Vagina (tissue), 2 donors: ENCODE data around the gene VEGFD.

Source experiments
- POLR2A ChIP-seq, 2 donors: fragments of 450-650 bp; IDR thresholded peaks; one replicate each; pipeline ENCODE4 v1.6.1; 2017; ENCODE audit warnings: antibody characterized with exemption in 2 of 2, mild to moderate bottlenecking in 2 of 2, moderate library complexity in 2 of 2
- TF ChIP-seq, protein P1 (sequence below), 3 experiments: fragments of 450-650 bp in 2 of 3; fragments of 200-600 bp in 1 of 3; sonication (generic) in 1 of 3; IDR thresholded peaks; one replicate each; pipeline ENCODE4 v1.5.1; 2017 to 2019; ENCODE audit warnings: antibody characterized with exemption in 3 of 3, mild to moderate bottlenecking in 2 of 3, moderate library complexity in 2 of 3

DNA sequence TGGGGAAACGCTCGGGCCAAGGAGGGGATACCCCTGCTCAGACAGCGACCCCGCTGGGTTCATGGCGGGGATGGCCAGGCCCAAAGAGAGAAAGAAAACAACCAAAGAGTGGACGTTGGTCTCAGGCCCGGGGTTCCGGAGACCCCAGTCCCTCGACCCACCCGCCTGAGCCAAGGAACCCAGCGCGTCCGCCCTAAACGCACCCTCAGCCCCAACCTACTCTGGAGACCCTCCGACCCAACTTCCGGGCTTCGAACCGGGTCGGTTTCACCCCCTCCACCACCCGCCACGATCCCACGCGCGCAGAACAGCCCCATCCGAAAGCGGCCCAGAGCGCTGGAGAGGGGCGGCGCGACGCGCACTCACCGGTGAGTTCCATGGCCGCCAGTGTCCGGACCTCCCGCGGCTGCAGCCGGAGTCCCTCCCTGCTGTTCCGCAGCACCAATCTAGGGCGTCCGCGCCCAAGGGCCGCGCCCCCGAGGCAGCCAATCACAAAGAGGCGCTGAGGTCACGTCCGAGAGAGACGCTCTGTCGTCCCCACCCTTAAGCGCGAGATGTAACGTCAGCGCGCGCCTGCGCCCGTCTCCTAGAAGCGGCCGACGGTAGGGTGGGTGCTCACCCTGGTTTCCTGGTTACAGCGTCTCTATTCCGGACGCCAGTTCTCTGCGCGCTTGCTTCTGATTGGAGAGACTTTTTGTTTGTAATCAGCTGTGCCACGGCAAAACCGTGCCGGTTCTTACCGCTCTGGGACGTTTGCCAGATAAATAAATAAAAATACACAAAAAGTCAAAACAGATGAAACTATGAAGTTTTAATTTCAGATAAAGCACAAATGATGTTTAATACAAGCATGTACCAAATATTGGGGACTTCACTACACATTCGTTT is 48.8 kb downstream of the VEGFD start, which contains the start of gene PIGA:
- TF ChIP-seq POLR2A (IDR thresholded peaks at IDR 0.05), result peak in 1 of 2 donors; percentile 75
- TF ChIP-seq, protein P1, sequence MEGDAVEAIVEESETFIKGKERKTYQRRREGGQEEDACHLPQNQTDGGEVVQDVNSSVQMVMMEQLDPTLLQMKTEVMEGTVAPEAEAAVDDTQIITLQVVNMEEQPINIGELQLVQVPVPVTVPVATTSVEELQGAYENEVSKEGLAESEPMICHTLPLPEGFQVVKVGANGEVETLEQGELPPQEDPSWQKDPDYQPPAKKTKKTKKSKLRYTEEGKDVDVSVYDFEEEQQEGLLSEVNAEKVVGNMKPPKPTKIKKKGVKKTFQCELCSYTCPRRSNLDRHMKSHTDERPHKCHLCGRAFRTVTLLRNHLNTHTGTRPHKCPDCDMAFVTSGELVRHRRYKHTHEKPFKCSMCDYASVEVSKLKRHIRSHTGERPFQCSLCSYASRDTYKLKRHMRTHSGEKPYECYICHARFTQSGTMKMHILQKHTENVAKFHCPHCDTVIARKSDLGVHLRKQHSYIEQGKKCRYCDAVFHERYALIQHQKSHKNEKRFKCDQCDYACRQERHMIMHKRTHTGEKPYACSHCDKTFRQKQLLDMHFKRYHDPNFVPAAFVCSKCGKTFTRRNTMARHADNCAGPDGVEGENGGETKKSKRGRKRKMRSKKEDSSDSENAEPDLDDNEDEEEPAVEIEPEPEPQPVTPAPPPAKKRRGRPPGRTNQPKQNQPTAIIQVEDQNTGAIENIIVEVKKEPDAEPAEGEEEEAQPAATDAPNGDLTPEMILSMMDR (IDR thresholded peaks at IDR 0.05), result no peak
